ENCODE data around the gene COBLL1. TPM values are rescaled to one million over a fixed set of nuclear protein-coding genes. Genes with fewer than 3 reads are reported as not detected.

The COBLL1 gene
- total and polyA plus RNA-seq, 4 donors = 12.6 to 31.3 (median 20.6) TPM

DNA sequence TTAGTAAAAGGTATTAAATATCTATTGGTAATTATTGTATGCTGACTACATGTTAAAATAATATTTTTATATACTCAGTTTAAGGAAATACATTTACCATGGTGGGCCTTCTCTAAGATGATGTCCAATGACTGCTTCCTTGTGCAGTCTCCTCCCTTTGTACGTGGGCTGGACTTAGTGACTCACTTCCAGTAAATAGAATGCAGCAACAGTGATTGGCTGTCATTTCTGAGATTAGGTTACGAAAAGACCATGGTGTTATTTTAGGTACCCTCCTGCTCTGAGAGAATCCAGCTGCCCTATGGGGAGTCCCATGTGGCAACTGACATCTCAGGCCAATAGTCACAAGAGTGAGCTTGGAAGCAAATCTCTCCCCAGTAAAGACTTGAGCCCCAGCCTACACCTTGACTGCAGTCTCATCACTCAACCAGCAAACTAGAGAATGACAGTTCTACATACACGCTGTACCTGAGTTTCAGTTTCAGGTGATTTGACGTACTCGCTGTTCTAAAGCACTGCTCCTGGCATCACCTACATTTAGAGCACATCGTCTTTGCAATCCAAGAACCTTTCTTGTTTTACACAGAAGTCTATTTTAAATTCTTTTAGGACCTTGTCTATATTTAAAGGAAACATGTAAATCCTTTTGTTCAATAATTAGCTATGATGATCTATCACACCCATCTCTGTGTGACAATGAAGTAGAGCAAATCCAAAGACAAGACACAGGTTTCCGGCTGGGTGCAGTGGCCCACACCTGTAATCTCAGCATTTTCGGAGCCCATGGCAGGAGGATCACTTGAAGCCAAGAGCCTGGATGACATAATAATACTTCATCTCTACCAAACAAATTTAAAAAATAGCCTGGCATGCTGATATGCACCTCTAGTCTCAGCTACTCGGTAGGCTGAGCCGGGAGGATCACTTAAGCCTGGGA lies 87.2 kb downstream of the COBLL1 start:
- no peak overlapping the region for H3K27ac ChIP-seq (ENCODE audit: low read depth, low read length)
- H3K9me3 ChIP-seq (ENCODE audit: control insufficient read depth, insufficient read depth, low read length) = no peaks in the 10 kb centered on the region
- H3K36me3 ChIP-seq (ENCODE audit: control insufficient read depth, insufficient read depth, low read length) = no peaks in the 10 kb centered on the region
- no peak for DNase-seq (ENCODE audit: low read depth in 4 of 6, low spot score in 6 of 6)
- H3K4me3 ChIP-seq (ENCODE audit: low read depth, low read length) = no peak overlapping the region
- H3K4me1 ChIP-seq (ENCODE audit: control insufficient read depth, insufficient read depth, low read length) = no peaks in the 10 kb centered on the region
- no peaks in the 10 kb centered on the region for H3K27me3 ChIP-seq (ENCODE audit: control insufficient read depth, insufficient read depth, low read length)
- WGBS (ENCODE audit: insufficient coverage) = 95% methylated on average over 9 of the region's 10 CpGs

DNA sequence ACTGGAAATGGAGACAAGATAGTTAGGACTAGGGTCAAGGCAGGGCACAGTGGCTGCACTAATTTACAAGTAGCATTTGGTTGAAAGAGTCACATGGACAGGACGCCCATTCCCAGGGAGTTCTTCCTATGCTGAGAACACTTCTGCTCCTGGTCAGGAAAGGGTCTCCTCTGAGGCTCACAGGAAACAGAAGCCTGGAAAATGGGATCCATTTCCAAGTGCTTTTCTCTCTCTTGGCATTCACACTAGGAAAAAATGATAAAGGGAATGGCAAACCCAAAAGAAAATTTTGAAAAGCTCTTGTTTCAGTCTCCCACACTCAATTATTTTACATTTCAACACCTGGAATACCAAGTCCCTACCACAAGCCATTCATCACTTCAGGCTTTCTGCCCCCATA lies 88.7 kb downstream of the COBLL1 start:
- DNase-seq (ENCODE audit: low read depth in 4 of 6, low spot score in 6 of 6) = no peak
- Histone ChIP-seq H3K9me3 (ENCODE audit: control insufficient read depth, insufficient read depth, low read length) (no peaks in the 10 kb centered on the region), H3K27ac (ENCODE audit: low read depth, low read length) (no peak overlapping the region), H3K27me3 (ENCODE audit: control insufficient read depth, insufficient read depth, low read length) (no peaks in the 10 kb centered on the region), H3K4me1 (ENCODE audit: control insufficient read depth, insufficient read depth, low read length) (no peaks in the 10 kb centered on the region), H3K36me3 (ENCODE audit: control insufficient read depth, insufficient read depth, low read length) (no peaks in the 10 kb centered on the region), H3K4me3 (ENCODE audit: low read depth, low read length) (no peak overlapping the region)
- WGBS (ENCODE audit: insufficient coverage) = 100% methylated on average over 1 of the region's 1 CpG

DNA sequence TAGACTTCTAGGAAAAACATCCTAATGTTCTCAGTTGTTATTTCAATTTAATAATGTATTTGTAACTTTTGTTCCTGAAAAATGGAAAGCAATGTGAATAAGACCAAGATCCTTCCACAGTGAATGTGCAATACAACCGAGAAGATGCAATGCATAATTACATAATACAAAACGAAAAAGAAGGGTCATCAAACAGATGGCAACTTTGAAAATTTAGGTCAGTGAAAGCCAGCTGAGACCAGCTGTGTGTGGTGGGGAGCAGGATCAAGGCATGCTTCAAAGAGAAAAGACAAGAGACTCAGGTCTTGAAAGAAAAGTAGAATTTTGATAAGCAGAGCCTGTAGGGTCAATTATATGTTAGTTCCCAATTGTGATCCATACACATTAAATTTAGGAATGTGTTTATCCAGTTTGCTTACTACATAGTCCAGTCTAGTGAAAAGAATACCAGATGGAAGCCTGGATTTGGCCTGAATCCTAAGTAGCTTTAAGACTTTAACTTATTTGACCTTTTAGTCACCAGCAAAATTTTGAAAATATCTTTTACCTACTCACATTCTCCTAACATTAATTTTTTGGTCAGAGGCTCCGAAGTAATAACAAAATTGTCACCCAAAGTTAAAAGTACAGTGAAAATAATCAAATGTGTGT lies 93.7 kb downstream of the COBLL1 start:
- no peaks in the 10 kb centered on the region for H3K4me1 ChIP-seq (ENCODE audit: control insufficient read depth, insufficient read depth, low read length)
- DNase-seq (ENCODE audit: low read depth in 4 of 6, low spot score in 6 of 6) = no peak
- no peaks in the 10 kb centered on the region for H3K27me3 ChIP-seq (ENCODE audit: control insufficient read depth, insufficient read depth, low read length)
- no peak overlapping the region for H3K4me3 ChIP-seq (ENCODE audit: low read depth, low read length)
- H3K36me3 ChIP-seq (ENCODE audit: control insufficient read depth, insufficient read depth, low read length) = no peaks in the 10 kb centered on the region
- no CpG with 5 or more reads among the region's 3 CpGs for WGBS (ENCODE audit: insufficient coverage)
- no peak overlapping the region for H3K27ac ChIP-seq (ENCODE audit: low read depth, low read length)
- H3K9me3 ChIP-seq (ENCODE audit: control insufficient read depth, insufficient read depth, low read length) = no peaks in the 10 kb centered on the region

DNA sequence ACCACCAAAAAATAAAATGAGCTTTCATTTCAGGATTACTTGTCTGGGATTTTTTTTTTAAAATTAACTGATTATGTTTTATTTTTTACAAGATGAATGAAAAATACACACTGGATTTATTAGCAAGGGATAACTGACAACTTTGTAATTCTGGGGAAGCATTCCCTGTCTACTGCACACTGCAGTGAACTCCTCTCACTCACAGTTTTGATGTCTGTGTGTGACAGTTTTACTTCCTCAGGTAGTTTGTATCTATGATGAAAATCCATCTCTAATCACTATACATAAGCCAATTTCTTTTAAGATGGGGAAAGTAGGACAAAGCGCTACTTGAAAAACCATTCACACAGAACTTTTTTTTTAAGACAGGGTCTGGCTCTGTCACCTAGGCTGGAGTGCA lies 94.5 kb downstream of the COBLL1 start:
- Histone ChIP-seq H3K4me1 (ENCODE audit: control insufficient read depth, insufficient read depth, low read length) (no peaks in the 10 kb centered on the region), H3K27ac (ENCODE audit: low read depth, low read length) (no peak overlapping the region), H3K4me3 (ENCODE audit: low read depth, low read length) (no peak overlapping the region), H3K9me3 (ENCODE audit: control insufficient read depth, insufficient read depth, low read length) (no peaks in the 10 kb centered on the region), H3K27me3 (ENCODE audit: control insufficient read depth, insufficient read depth, low read length) (no peaks in the 10 kb centered on the region), H3K36me3 (ENCODE audit: control insufficient read depth, insufficient read depth, low read length) (no peaks in the 10 kb centered on the region)
- DNase-seq (ENCODE audit: low read depth in 4 of 6, low spot score in 6 of 6) = no peak
- WGBS (ENCODE audit: insufficient coverage) = 90% methylated on average over 1 of the region's 1 CpG

DNA sequence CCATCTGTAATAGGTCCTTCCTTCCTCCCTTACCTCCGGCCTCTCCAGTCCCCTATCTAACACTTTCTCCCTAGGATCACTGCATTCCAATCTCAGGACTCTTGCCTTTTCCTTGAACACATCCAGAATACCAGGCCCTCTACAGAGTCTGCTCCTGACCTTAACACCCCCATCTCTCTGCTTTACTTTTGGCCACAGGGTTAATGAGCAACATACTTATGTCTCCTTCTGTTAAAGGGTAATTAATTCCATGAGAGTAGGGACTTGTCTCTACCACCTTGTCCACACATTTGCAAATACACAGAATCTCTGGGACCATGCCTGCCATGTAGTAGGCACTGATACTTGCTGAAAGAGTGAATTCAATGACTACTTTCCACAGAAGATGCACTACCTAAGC lies 94.9 kb downstream of the COBLL1 start:
- Histone ChIP-seq H3K27ac (ENCODE audit: low read depth, low read length) (no peak overlapping the region), H3K9me3 (ENCODE audit: control insufficient read depth, insufficient read depth, low read length) (no peaks in the 10 kb centered on the region), H3K36me3 (ENCODE audit: control insufficient read depth, insufficient read depth, low read length) (no peaks in the 10 kb centered on the region), H3K27me3 (ENCODE audit: control insufficient read depth, insufficient read depth, low read length) (no peaks in the 10 kb centered on the region), H3K4me1 (ENCODE audit: control insufficient read depth, insufficient read depth, low read length) (no peaks in the 10 kb centered on the region), H3K4me3 (ENCODE audit: low read depth, low read length) (no peak overlapping the region)
- no peak for DNase-seq (ENCODE audit: low read depth in 4 of 6, low spot score in 6 of 6)
- WGBS (ENCODE audit: insufficient coverage) = 100% methylated on average over 1 of the region's 1 CpG

DNA sequence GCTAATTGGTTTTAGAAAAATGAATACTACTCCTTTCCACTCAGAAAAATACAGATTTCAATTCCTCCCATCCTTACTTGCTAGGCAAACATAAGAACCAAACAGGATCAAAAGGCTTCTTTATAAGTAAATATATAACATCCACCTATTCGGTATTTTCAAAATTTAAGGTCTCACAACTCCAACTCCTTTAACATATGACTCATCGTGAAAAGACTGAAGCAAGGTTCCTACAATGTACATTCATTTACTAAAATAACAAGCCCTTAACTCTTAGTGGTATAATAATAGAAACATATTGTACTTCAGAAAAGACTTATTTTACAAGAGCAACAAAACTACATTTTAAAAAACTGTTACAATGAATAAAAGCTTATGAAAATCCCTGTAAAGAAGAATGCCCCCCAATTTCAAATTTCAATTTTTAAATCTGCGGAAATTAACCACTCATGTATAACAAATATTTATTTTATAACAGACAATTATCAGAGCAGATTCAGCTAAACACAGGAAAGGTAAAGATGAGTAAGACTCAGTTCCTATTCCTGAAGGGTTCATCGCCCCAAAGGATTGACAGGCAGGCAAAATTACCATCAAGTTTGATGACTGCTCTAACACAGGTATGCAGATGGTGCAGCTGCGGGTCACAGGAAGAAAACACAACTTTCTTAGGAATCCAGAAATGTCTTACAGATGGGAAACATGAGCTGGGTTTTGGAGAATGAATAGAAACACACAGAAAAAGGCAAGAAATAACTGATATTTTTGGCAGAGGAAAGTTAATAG lies 96.4 kb downstream of the COBLL1 start:
- Histone ChIP-seq H3K27ac (ENCODE audit: low read depth, low read length) (no peak overlapping the region), H3K9me3 (ENCODE audit: control insufficient read depth, insufficient read depth, low read length) (no peaks in the 10 kb centered on the region), H3K4me3 (ENCODE audit: low read depth, low read length) (no peak overlapping the region), H3K36me3 (ENCODE audit: control insufficient read depth, insufficient read depth, low read length) (no peaks in the 10 kb centered on the region), H3K27me3 (ENCODE audit: control insufficient read depth, insufficient read depth, low read length) (no peaks in the 10 kb centered on the region), H3K4me1 (ENCODE audit: control insufficient read depth, insufficient read depth, low read length) (no peaks in the 10 kb centered on the region)
- no peak for DNase-seq (ENCODE audit: low read depth in 4 of 6, low spot score in 6 of 6)
- WGBS (ENCODE audit: insufficient coverage) = no CpG with 5 or more reads among the region's 5 CpGs

DNA sequence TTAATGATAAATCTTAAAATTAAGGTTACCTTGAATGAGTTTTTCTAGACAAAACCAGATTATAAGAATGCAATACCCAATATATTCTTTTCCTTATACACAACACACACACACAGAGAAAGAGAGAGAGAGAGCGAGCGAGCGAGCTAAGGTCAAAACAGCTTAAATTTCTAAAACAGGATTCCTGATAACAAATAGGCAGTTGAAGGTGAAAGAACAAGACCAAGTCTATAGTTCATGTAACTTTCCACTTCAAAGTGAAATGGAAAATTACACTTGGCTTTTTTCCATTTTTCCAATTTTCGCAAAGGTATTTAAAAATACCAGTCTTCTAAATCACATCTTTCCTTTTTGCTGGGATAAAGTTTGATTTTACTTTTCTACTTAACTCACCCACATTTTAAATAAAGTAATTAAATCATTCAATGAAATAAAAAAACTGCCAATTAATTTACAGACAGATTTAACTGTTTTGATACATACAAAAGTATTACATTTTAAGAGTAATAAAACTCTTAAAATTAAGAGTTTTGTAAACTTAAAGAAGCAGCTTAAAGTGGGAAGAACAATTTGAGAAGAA lies 98.8 kb downstream of the COBLL1 start:
- Histone ChIP-seq H3K9me3 (ENCODE audit: control insufficient read depth, insufficient read depth, low read length) (no peaks in the 10 kb centered on the region), H3K4me3 (ENCODE audit: low read depth, low read length) (no peak overlapping the region), H3K27me3 (ENCODE audit: control insufficient read depth, insufficient read depth, low read length) (no peaks in the 10 kb centered on the region), H3K27ac (ENCODE audit: low read depth, low read length) (no peak overlapping the region), H3K4me1 (ENCODE audit: control insufficient read depth, insufficient read depth, low read length) (no peaks in the 10 kb centered on the region), H3K36me3 (ENCODE audit: control insufficient read depth, insufficient read depth, low read length) (no peaks in the 10 kb centered on the region)
- no peak for DNase-seq (ENCODE audit: low read depth in 4 of 6, low spot score in 6 of 6)
- WGBS (ENCODE audit: insufficient coverage) = no CpG with 5 or more reads among the region's 4 CpGs

DNA sequence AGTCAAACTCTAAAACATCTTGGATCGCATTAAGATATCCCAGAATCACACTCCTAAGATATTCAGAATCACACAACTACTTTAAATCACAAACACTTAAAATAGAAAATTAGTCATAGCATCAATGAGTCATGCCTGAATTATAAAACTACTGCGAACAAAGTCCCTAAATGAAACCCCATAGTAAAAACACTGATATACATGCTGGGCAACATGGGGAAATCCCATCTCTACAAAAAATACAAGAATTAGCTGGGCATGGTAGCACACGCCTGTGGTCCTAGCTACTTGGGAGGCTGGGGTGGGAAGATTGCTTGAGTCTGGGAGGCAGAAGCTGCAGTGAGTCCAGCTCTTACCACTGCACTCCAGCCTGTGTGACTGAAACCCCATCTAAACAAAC lies 101.7 kb downstream of the COBLL1 start:
- WGBS (ENCODE audit: insufficient coverage) = 100% methylated on average over 1 of the region's 3 CpGs
- no peak for DNase-seq (ENCODE audit: low read depth in 4 of 6, low spot score in 6 of 6)
- H3K27ac ChIP-seq (ENCODE audit: low read depth, low read length) = no peak overlapping the region

DNA sequence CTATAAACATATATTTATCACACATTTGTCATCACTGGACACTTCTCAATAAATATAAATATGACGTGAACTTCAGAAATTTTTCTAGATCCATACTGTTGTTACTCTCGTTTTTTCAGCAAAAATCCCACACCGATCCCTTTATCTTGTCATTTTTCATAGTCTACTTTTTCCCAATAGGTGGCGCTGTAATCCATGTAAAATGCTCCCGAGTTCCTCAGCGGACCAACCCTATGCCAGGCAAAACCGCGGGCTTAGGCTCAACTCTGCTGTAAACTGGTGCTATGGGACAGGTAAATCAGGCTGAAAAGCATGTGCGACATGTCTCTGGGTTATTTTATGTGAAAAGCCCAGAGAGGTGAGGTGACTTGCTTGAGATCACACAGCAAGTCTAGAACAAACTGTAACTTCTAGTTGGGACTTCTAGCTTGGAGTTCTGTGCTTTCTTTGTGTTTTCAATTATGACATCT lies 104.0 kb downstream of the COBLL1 start:
- H3K27ac ChIP-seq (ENCODE audit: low read depth, low read length) = no peak overlapping the region
- no peaks in the 10 kb centered on the region for H3K36me3 ChIP-seq (ENCODE audit: control insufficient read depth, insufficient read depth, low read length)
- no peaks in the 10 kb centered on the region for H3K4me1 ChIP-seq (ENCODE audit: control insufficient read depth, insufficient read depth, low read length)

More for the DNA sequence above, 101.7 kb downstream of the COBLL1 start:
- Histone ChIP-seq H3K4me3 (ENCODE audit: low read depth, low read length) (no peak overlapping the region), H3K36me3 (ENCODE audit: control insufficient read depth, insufficient read depth, low read length) (no peaks in the 10 kb centered on the region), H3K9me3 (ENCODE audit: control insufficient read depth, insufficient read depth, low read length) (no peaks in the 10 kb centered on the region), H3K4me1 (ENCODE audit: control insufficient read depth, insufficient read depth, low read length) (no peaks in the 10 kb centered on the region), H3K27me3 (ENCODE audit: control insufficient read depth, insufficient read depth, low read length) (no peaks in the 10 kb centered on the region)

More for the DNA sequence above, 104.0 kb downstream of the COBLL1 start:
- peak; percentile 40 to 87 (median 58) for DNase-seq (ENCODE audit: low read depth in 4 of 6, low spot score in 6 of 6)
- Histone ChIP-seq H3K4me3 (ENCODE audit: low read depth, low read length) (no peak overlapping the region), H3K27me3 (ENCODE audit: control insufficient read depth, insufficient read depth, low read length) (no peaks in the 10 kb centered on the region), H3K9me3 (ENCODE audit: control insufficient read depth, insufficient read depth, low read length) (no peaks in the 10 kb centered on the region)
- 2% methylated on average over 7 of the region's 9 CpGs for WGBS (ENCODE audit: insufficient coverage)

All from spinal cord (tissue), 10 donors.